Upper lobe of left lung (tissue), 6 donors: ENCODE results near the gene FANCC. TPM values are rescaled to one million over a fixed set of nuclear protein-coding genes. Genes with fewer than 3 reads are reported as not detected.

Experiments
- ATAC-seq, 2 donors: fragments of 200-7000 bp; cut with Tn5 transposase; one replicate each; pipeline ENCODE4 v1.9.1; 2022; ENCODE audit warnings: mild to moderate bottlenecking in 2 of 2, moderate library complexity in 2 of 2; ENCODE audit not compliant: low FRiP score in 2 of 2
- DNase-seq, 2 donors: peaks; one replicate each; pipeline ENCODE4 v3.0.0-alpha.2; 2019 to 2020
- H3K27ac ChIP-seq, 4 donors: fragments of 200-600 bp; sonication (generic); one replicate each; pipeline ENCODE4 v1.5.1; 2016 to 2019
- H3K27me3 ChIP-seq, 4 donors: fragments of 200-600 bp; sonication (generic); one replicate each; pipeline ENCODE4 v1.5.1; 2017 to 2019
- H3K36me3 ChIP-seq, 4 donors: fragments of 200-600 bp; sonication (generic); one replicate each; pipeline ENCODE4 v1.5.1; 2016 to 2019
- H3K4me1 ChIP-seq, 4 donors: fragments of 200-600 bp; sonication (generic); one replicate each; pipeline ENCODE4 v1.5.1; 2018 to 2019
- H3K4me3 ChIP-seq, 4 donors: fragments of 200-600 bp; sonication (generic); one replicate each; pipeline ENCODE4 v1.5.1; 2017 to 2019; ENCODE audit warnings: mild to moderate bottlenecking in 2 of 4, moderate library complexity in 1 of 4
- H3K9me3 ChIP-seq, 4 donors: fragments of 200-600 bp; sonication (generic); one replicate each; pipeline ENCODE4 v1.5.1; 2018 to 2019
- EP300 ChIP-seq, 4 donors: sonication (generic); formaldehyde crosslinking; IDR thresholded peaks; one replicate each; pipeline ENCODE4 v1.5.1; 2017; ENCODE audit warnings: antibody characterized with exemption in 4 of 4, control low read depth in 2 of 4
- POLR2A ChIP-seq, 4 donors: fragments of 450-650 bp; IDR thresholded peaks; one replicate each; pipeline ENCODE4 v1.5.1; 2016 to 2017; ENCODE audit warnings: antibody characterized with exemption in 4 of 4, mild to moderate bottlenecking in 2 of 4
- POLR2AphosphoS5 ChIP-seq, 2 donors: sonication (generic); formaldehyde crosslinking; IDR thresholded peaks; one replicate each; pipeline ENCODE4 v1.5.1; 2017; ENCODE audit warnings: antibody characterized with exemption in 2 of 2
- WGBS, 2 donors: methylation state at CpG; one replicate each; pipeline ENCODE4 v1.1.5; 2017 to 2018; 5-methylcytosine and 5-hydroxymethylcytosine counted together
- total RNA-seq, 6 donors: library from RNA; depleted of rRNA in 4 of 6; stranded (reverse); fragments of >200 nt in 4 of 6; gene quantifications; one replicate each; pipeline versions ENCODE4 v1.1.0 to v1.2.1, GENCODE V29; 2016 to 2021
- TF ChIP-seq, protein P1 (sequence below), 6 experiments: fragments of 450-650 bp in 4 of 6; fragments of 200-600 bp in 2 of 6; sonication (generic) in 2 of 6; IDR thresholded peaks; one replicate each; pipeline ENCODE4 v1.5.1; 2016 to 2019; ENCODE audit warnings: antibody characterized with exemption in 6 of 6
- donor health status: DM: no; HTN: no; CAD: no; lungs with moderate emphysema.
- donor health status: DM: no; HTN: yes; CAD: no; lungs with severe emphysema.

Gene FANCC
- total RNA-seq, 6 donors from 2014 or later: 6.7 to 27.2 (median 10.8) TPM

DNA sequence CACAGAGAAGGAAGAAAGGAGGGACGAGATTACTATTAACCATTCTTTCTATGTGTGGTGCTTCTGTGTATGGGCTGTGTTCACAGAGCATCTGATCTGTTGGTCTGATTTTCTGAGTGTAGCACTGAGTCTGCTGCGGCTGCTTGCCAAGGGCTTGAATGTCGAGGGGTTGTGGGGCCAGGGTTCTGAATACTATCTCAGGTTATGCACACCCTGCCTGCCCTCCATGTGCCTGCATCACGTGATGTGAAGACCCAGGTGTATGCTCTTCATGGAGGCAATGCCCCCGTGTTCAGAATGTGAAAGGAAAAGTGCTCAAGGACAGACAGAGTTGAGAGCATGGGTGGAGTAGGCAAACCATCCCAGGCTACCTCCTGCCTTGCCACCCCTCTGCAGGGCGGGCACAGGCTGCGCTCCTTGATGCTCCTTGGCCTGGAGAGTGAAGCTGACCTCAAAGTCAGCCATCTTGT lies 254.9 kb downstream of the FANCC start:
- H3K9me3 ChIP-seq: no peaks in the 10 kb centered on the region
- no peak overlapping the region for H3K27ac ChIP-seq
- H3K27me3 ChIP-seq: no peaks in the 10 kb centered on the region
- DNase-seq: no peak
- WGBS, 2 donors: 65 to 75% methylated on average over 6 to 7 of the region's 7 CpGs
- no peak for ATAC-seq
- TF ChIP-seq POLR2AphosphoS5 (IDR thresholded peaks at IDR 0.05): no peak
- TF ChIP-seq, protein P1, sequence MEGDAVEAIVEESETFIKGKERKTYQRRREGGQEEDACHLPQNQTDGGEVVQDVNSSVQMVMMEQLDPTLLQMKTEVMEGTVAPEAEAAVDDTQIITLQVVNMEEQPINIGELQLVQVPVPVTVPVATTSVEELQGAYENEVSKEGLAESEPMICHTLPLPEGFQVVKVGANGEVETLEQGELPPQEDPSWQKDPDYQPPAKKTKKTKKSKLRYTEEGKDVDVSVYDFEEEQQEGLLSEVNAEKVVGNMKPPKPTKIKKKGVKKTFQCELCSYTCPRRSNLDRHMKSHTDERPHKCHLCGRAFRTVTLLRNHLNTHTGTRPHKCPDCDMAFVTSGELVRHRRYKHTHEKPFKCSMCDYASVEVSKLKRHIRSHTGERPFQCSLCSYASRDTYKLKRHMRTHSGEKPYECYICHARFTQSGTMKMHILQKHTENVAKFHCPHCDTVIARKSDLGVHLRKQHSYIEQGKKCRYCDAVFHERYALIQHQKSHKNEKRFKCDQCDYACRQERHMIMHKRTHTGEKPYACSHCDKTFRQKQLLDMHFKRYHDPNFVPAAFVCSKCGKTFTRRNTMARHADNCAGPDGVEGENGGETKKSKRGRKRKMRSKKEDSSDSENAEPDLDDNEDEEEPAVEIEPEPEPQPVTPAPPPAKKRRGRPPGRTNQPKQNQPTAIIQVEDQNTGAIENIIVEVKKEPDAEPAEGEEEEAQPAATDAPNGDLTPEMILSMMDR (IDR thresholded peaks at IDR 0.05): no peak
- no peak for TF ChIP-seq EP300 (IDR thresholded peaks at IDR 0.05)
- no peak for TF ChIP-seq POLR2A (IDR thresholded peaks at IDR 0.05)
- peaks cover 5 to 56% (median 19%) of the 10 kb centered on the region in 4 donors for H3K36me3 ChIP-seq
- H3K4me1 ChIP-seq: peaks cover 22 to 44% (median 27%) of the 10 kb centered on the region in 4 donors
- H3K4me3 ChIP-seq: no peak overlapping the region

GRCh38 chr9:95061916-95062595 lies 255.5 kb downstream of the FANCC start:
- 63 to 81% methylated on average over 9 to 13 of the region's 13 CpGs for WGBS, 2 donors
- DNase-seq (no peak), ATAC-seq (no peak)
- Histone ChIP-seq H3K9me3 (no peaks in the 10 kb centered on the region), H3K4me1 (peaks cover 28 to 49% (median 33%) of the 10 kb centered on the region in 4 donors), H3K4me3 (no peak overlapping the region), H3K36me3 (peaks cover 5 to 52% (median 19%) of the 10 kb centered on the region in 4 donors), H3K27ac (no peak overlapping the region), H3K27me3 (no peaks in the 10 kb centered on the region)
- TF ChIP-seq EP300 (IDR thresholded peaks at IDR 0.05): no peak
- TF ChIP-seq POLR2A (IDR thresholded peaks at IDR 0.05): no peak
- no peak for TF ChIP-seq POLR2AphosphoS5 (IDR thresholded peaks at IDR 0.05)
- TF ChIP-seq, protein P1 (IDR thresholded peaks at IDR 0.05): no peak

- Histone ChIP-seq H3K4me1 (peaks cover 36 to 51% (median 42%) of the 10 kb centered on the region in 4 donors), H3K27me3 (no peaks in the 10 kb centered on the region), H3K27ac (peak overlapping the region in 1 of 4 donors; percentile 4), H3K36me3 (peaks cover 5 to 45% (median 19%) of the 10 kb centered on the region in 4 donors), H3K9me3 (no peaks in the 10 kb centered on the region), H3K4me3 (no peak overlapping the region)
- WGBS, 2 donors: 70% methylated on average over 2 of the region's 2 CpGs
- ATAC-seq (no peak), DNase-seq (no peak)
- TF ChIP-seq EP300 (IDR thresholded peaks at IDR 0.05): no peak
- no peak for TF ChIP-seq POLR2A (IDR thresholded peaks at IDR 0.05)
- no peak for TF ChIP-seq POLR2AphosphoS5 (IDR thresholded peaks at IDR 0.05)
- TF ChIP-seq, protein P1 (IDR thresholded peaks at IDR 0.05): no peak
These were observed 256.6 kb downstream of the FANCC start for GRCh38 chr9:95060916-95061315.

GRCh38 chr9:95060234-95060633 lies 257.3 kb downstream of the FANCC start:
- Histone ChIP-seq H3K27me3 (no peaks in the 10 kb centered on the region), H3K9me3 (no peaks in the 10 kb centered on the region), H3K4me1 (peaks cover 36 to 51% (median 43%) of the 10 kb centered on the region in 4 donors), H3K27ac (peak overlapping the region in 1 of 4 donors; percentile 9), H3K36me3 (peaks cover 5 to 39% (median 18%) of the 10 kb centered on the region in 4 donors), H3K4me3 (no peak overlapping the region)
- no peak for ATAC-seq
- DNase-seq: no peak
- 53 to 61% methylated on average over 5 of the region's 5 CpGs for WGBS, 2 donors
- TF ChIP-seq POLR2A (IDR thresholded peaks at IDR 0.05): no peak
- TF ChIP-seq EP300 (IDR thresholded peaks at IDR 0.05): no peak
- TF ChIP-seq, protein P1 (IDR thresholded peaks at IDR 0.05): no peak
- TF ChIP-seq POLR2AphosphoS5 (IDR thresholded peaks at IDR 0.05): no peak
